Ovary (tissue), 1 donor: ENCODE results near the gene PLCB2.

Source experiments
- EP300 ChIP-seq: sonication (generic); formaldehyde crosslinking; IDR thresholded peaks from one replicate; pipeline ENCODE4 v1.6.1; 2017; ENCODE audit warnings: antibody characterized with exemption
- POLR2A ChIP-seq: fragments of 450-650 bp; IDR thresholded peaks from one replicate; pipeline ENCODE4 v1.6.1; 2017; ENCODE audit warnings: antibody characterized with exemption, mild to moderate bottlenecking, moderate library complexity

GRCh38 chr15:40256638-40257235 is 51.0 kb downstream of the PLCB2 start:
- TF ChIP-seq POLR2A (no peak), EP300 (no peak)
